NOMO-1 treated with DMSO at 0.1 percent for 48 hours (cell line): ENCODE data around the gene DGCR8.

ENCODE experiments used
- DNase-seq: peaks from one replicate; lab custom pipeline; 2025; ENCODE audit not compliant: unreplicated experiment; lab: John Stamatoyannopoulos, UW

The DGCR8 gene

GRCh38 chr22:20052309-20053259 lies 27.5 kb upstream of the DGCR8 start:
- no peak for DNase-seq

- DNase-seq: no peak
Measured at GRCh38 chr22:20053407-20054033, 26.5 kb upstream of the DGCR8 start.

DNA sequence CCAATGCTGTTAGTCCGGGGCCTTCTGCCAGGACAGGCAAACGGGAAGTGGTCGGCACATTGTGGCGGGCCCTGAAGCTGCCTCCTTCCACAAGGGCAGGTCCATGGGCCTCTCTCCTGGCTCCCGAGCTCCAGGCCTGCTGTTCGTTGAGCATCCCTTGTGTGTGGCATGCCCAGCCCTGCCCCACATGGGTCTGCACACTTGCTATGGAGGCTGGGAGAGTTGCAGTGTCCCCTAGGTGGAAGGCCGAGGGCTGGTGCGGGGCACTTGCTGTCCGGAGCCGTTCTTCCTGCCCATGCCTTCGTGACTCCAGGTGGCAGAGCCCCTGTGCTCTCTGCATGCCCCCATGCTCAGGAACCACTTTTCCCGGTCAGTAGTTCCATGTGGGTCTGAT lies 26.0 kb upstream of the DGCR8 start:
- no peak for DNase-seq

GRCh38 chr22:20054485-20054884 lies 25.6 kb upstream of the DGCR8 start:
- DNase-seq: no peak

GRCh38 chr22:20055144-20055543 lies 24.9 kb upstream of the DGCR8 start:
- DNase-seq: no peak

GRCh38 chr22:20055654-20056053 lies 24.4 kb upstream of the DGCR8 start:
- DNase-seq: no peak

DNA sequence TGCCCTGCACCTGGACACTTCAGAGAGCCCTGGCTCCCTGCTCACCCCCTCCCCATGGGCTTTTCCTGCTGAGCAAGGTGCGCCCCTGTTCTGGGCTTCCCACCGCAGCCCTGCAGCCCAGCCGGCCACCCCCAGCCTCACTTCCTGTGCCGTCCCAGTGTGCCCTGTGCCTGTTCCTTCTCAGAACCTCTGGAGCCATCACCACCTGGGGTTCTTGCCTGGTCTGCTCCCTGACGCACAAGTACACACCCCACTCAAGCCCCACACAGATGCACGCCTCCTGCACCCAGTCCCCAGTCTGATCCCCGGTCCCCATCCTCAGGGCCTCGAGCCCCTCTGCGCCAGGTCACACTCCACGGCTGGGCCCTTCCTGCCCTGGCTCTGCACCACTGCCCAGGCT lies 23.9 kb upstream of the DGCR8 start:
- no peak for DNase-seq

DNA sequence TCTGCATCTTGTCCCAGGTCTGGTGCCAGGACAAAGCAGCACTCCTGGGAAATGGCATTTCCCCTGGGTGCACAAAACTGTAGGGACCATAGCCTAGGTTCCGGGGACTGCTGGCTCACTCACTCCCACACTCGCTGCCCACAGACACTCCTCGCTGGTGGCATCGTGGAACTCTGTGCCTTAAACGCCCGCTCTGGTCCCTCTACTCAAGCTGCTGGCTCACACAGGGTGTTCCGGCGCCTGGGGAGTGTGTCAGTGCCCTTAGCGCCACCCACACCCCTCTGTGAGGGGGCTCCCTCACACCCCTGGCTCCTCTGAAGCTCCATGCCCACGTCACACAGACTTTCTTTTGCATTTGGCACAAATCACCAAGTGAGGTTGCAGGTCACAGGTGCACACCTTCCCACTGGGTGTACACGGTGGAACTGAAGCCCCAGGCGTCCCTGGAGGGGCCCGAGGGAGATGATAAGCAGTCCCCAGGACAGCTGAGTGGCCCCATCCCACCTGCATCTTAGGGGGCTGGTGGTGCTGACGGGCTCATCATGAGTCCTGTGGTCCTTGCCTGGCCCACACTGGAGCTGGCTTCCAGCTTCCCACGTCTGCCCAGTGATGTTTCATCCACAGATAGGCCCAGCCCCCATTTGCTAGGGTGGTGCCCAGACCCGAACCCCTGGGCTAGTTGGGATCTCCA lies 23.2 kb upstream of the DGCR8 start:
- DNase-seq: no peak

DNA sequence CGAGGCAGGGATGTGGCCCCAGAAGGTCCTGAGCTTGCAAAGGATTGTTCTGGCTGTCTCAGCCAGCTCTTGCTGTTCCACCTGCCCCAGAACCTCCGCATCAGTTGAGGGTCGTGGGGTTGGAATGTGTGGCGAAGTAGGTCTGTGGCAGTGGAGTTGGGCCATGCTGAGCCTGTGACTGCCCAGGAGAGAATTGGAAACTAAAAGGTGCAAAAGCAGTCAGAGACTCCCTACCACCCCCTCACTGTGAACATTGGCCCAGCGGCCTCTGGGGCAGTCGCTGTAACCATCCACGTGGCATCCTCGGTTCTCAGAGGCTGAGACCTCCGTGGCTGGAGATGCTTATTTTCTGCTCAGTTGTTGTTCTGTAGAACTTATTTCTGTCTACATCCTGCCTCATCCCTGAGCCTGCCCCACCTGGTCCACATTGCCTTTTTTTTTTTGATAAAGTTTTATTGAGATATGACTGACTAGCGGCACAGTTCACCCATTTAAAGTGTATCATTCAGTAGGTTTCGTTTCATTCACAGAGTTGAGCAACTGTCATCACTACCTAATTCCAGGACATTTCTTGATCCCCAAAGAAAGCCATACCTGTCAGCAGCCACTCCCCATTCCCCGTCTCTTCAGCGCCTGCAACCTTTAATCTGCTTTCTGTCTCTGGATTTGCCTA lies 22.3 kb upstream of the DGCR8 start:
- no peak for DNase-seq

DNA sequence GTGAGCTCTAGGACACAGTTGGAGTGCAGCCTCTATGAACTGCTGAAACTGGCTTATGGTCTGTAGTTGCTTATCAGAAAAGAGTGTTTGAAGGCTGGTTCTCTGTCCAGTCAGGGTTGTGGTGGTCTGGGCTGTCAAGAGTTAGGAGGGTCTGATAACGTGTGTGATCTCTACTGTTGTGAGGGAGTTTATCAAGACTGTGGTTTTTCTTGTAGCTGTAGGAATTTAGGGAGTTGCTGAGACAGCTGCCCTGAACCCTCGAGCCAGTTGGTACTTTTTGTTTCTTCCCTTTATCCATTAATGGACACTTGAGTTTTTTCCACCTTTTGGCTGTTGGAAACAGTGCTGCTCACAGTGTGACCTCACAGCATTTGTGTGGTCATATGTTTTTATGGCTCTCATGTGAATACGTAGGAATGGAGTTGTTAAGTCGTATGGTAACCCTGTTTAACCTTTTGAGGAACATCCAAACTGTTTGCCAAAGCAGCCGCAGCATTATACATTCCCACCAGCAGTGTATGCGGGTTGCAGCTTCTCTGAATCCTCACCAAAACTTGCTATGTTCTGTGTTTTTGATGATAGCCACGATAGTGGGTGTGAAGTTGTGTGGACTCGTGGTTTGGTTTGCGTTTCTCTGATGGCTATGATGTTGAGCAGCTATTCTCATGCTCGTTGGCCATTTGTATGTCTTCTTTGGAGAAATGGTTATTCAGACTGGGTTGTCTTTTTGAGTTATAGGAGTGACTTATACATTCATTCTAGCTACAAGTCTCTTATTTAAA lies 20.9 kb upstream of the DGCR8 start:
- no peak for DNase-seq

GRCh38 chr22:20060700-20061480 lies 19.2 kb upstream of the DGCR8 start:
- no peak for DNase-seq

GRCh38 chr22:20061481-20061861 lies 18.6 kb upstream of the DGCR8 start:
- no peak for DNase-seq

DNA sequence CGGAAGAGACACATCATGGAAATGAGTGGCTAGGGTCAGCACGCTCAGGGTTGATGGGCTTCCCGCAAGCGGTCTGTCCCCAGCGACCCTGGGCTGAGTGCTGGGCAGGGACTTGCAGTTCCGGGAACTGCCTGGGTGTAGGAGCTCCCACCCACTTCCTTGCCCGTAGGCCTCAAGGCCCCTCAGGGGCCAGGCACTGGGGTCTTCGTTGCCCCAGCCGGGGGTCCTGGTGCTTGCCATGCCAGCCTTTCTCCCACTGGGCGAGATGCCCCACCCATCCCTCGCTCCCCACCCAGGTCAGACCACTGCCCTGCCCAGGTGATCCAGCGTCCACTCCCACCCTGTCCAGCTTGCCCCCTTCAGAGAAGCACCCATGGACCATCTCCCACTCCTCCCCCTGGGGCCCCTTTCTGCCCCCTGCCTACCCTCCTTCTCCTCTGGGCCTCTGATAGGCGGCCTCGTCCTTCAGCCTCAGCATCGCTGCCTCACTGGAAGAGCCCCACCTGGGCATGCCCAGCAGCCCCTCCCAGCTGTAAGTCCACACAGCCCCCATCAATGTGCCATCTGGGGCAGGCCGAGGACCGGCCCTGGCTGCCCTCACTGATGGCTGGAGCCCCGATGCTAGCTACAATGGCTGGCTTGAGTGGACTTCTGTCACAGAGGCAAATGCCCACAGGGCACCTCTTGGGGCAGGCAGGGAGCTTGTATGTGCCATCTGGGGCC lies 17.8 kb upstream of the DGCR8 start:
- no peak for DNase-seq

- no peak for DNase-seq
Measured at GRCh38 chr22:20062766-20063083, 17.3 kb upstream of the DGCR8 start.

GRCh38 chr22:20063271-20064139 lies 16.5 kb upstream of the DGCR8 start:
- no peak for DNase-seq

- DNase-seq: no peak
Measured at GRCh38 chr22:20064140-20064480, 15.9 kb upstream of the DGCR8 start.

DNA sequence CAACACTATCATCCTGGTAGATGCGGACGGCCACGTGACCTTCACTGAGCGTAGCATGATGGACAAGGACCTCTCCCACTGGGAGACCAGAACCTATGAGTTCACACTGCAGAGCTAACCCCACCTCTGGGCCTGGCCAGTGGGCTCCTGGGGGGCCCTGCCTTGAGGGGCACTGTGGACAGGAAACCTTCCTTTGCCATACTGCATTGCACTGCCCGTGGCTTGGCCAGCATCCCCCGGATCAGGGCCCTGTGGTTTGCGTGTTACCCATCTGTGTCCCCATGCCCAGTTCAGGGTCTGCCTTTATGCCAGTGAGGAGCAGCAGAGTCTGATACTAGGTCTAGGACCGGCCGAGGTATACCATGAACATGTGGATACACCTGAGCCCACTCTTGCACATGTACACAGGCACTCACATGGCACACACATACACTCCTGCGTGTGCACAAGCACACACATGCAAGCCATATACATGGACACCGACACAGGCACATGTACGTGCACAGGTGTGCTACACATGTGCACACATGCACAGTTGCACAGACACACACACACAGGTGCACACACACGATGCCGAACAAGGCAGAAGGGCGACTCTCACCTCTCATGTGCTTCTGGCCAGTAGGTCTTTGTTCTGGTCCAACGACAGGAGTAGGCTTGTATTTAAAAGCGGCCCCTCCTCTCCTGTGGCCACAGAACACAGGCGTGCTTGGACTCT lies 15.3 kb upstream of the DGCR8 start:
- DNase-seq: no peak
